GM18502 (cell line): ENCODE results near the gene CNST.
A peak's percentile ranks its signal among the peaks of the same experiment; 100 is the strongest.
"Not testable (repeated sequence)": the region's sequence is repeated elsewhere in the genome, so short reads cannot be mapped to it uniquely, and the experiment has no call there.

Experiments
- ATAC-seq: cut with Tn5 transposase; IDR thresholded peaks from one replicate; pipeline ENCODE4 v1.9.1; 2021; ENCODE audit warnings: mild to moderate bottlenecking; ENCODE audit not compliant: unreplicated experiment, poor library complexity

The CNST gene

GRCh38 chr1:246582301-246583055 lies 16.2 kb downstream of the CNST start:
- no peak for ATAC-seq

- ATAC-seq: no peak
Observed at GRCh38 chr1:246583056-246583440, 16.8 kb downstream of the CNST start.

DNA sequence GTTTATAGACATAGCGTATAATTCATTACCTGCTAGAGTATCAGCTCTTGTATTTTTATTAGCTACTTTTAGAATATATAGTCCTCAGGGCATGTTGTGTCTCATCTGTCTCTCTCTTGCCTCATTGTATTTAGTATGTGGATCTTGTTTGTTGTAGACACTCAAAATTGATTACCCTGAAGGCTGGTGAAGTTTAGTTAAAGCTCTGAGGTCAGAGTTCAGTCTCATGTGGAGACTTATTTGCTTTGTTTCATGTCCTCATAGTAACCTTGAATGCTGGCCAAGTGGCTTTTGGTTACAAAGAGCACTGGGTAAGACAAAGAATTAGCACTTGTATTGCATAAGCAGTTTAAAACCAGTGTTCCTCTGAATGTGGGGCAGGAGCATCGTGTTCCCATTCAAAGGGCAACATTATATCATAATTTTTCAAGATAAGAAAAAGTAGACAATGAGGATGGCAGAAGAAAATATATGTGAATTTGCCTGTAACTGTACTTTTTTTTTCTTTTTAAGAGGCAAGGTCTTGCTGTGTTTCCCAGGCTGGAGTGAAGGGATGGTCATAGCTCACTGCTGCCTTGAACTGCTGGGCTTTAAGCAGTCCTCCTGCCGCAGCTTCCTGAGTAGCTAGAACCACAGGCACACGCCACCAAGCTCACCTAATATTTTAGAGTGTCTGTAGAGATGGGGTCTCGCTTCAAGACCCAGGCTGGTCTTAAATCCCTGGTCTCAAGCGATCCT lies 17.4 kb downstream of the CNST start:
- no peak for ATAC-seq

- no peak for ATAC-seq
Observed at GRCh38 chr1:246587032-246587431, 20.8 kb downstream of the CNST start.

DNA sequence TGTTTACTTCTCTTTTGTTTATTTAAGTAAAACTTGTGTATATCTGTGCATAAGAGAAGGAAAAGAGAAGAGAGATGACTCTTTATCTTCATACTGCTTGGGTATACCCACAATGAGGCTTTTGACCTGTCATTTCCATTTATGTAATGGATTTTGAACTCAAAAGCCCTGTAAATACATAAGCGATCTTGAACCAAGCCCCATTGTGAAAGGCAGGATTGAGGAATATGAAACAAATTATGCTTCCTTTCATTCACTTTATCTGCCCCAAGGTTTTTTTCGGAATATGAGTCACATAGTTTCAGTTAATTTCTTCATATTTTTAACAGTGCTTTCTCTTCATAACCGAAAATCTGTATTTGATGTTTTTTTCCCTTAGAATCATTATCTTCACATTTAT lies 21.4 kb downstream of the CNST start:
- no peak for ATAC-seq

DNA sequence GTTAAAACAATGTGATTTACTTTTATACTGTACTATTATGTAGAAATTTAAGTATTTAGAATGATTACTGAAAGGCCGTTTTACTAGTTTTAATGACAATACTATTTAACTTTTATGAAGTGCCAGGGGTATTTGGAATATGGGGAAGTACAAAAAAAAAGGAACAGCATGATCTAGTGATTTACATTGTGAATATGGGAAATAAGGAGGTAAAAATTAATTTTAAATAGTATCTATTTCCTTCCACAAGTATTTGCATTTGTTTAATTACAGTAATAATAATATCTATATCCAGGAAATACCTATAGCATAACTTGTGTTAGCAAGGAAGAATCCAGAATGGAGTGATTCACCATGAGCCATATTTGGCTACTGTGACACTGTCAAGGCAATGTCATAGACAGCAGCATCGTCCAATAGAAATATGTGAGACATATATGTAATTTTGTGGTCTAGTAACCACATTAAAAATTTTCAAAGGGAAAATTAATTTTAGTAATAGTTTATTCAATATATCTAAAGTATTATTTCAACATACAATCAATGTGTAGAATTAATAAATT lies 22.0 kb downstream of the CNST start:
- ATAC-seq: no peak

DNA sequence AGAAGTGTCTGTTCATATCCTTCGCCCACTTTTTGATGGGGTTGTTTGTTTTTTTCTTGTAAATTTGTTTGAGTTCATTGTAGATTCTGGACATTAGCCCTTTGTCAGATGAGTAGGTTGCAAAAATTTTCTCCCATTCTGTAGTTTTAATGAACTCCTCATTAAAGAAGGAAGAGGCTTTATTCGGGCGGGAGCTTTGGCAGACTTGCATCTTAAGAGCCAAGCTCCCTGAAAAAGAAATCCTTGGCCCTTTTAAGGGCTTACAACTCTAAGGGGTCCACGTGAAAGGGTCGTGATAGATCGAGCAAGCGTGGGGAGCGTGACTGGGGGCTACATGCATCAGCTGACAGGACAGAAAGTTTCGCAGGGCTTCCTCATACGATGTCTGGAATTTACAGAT lies 23.7 kb downstream of the CNST start:
- ATAC-seq: not testable (repeated sequence)

DNA sequence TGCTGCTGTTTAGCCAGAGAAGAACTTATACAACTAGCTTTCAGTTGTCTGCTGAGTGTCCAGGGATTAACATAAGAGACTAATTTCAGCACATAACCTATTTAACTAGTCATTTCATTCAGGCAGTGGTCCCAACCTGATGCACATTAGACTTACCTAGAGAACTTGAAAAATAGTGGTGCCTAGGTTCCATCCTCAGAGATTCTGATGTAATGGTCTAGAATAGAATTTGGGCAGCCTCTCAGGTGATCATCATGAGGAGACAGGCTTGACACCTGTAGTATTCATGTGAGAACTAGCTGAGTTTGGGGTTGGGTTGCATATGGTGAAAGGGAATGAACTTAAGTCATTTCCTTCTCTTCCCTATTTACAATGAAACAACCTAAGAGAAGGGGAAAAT lies 24.8 kb downstream of the CNST start:
- peak; percentile 55 for ATAC-seq

GRCh38 chr1:246591504-246591903 lies 25.2 kb downstream of the CNST start:
- ATAC-seq: peak; percentile 97

GRCh38 chr1:246591958-246592357 lies 25.7 kb downstream of the CNST start:
- ATAC-seq: peak; percentile 13

- ATAC-seq: no peak
Observed at GRCh38 chr1:246592695-246593094, 26.4 kb downstream of the CNST start.

GRCh38 chr1:246595146-246595545 lies 28.9 kb downstream of the CNST start:
- ATAC-seq: no peak

DNA sequence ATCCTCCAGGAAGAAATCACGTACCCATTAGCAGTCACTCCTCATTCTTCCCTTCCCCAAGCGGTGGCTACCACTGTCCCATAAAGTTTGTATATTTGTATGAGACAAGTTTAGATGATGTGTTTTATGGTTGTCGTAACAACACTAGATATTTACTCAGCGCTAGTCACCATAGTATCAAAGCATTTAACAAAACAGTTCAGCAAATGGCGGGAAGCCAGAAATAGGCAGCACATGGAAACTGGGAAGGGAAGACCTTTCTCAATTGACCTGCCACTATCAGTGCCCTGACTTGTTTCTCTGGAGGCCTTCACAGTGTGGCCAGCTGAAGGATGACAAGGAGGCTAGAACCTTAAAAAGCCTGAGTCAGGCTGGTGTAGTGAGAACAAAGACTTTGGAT lies 31.1 kb downstream of the CNST start:
- no peak for ATAC-seq

- no peak for ATAC-seq
Observed at GRCh38 chr1:246597971-246598370, 31.7 kb downstream of the CNST start.

DNA sequence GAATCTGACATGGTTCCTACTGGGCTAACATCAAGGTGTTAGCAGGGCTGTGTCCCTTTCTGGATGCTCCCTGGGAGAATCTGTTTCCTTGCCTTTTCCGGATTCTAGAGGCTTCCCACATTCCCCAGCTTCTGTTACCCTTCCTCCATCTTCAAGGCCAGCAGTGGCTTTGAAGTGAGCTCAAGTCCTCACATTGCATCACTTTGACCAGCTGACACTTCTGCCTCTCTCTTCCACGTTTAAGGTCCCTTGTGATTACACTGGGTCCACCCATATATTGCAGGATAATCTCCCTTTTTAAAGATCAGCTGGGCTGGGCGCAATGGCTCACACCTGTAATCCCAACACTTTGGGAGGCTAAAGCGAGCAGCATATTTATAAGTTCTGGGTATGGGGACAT lies 33.1 kb downstream of the CNST start:
- ATAC-seq: no peak

DNA sequence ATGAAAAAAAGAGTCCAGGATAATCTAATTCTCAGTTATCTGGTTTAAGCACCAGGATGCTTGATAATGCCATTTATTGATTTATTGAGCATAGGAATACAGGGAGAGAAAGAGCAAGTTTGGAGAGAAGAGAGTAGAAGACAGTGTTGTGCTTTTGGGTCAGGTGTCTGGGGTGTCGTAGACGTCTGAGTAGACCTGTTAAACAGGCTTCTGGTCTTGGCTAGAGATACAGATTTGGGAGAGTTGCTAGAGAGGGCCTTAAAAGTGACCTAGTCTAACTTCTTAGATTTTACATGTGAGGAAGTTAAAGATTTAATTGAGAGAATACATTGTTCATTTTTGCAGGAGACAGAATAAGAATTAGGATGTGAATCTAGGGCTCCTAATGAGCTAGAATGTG lies 34.3 kb downstream of the CNST start:
- no peak for ATAC-seq

DNA sequence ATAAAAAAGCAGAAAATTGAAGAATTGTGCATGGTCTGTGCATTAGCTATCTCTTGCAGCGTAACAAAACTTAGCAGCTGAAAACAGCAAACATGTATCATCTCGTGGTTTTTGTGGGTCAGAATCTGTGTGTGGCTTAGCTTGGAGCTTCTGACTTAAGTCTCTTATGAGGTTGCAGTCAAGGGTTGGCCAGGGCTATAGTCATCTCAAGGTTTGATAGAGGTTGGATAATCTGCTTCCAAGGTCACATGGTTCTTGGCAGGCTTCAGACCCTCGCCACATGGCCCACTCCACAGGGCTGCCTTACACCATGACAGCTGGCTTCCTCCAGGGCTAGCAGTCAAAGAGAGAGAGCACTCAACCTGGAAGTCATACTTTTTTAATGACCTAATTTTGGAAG lies 35.9 kb downstream of the CNST start:
- ATAC-seq: peak; percentile 56

DNA sequence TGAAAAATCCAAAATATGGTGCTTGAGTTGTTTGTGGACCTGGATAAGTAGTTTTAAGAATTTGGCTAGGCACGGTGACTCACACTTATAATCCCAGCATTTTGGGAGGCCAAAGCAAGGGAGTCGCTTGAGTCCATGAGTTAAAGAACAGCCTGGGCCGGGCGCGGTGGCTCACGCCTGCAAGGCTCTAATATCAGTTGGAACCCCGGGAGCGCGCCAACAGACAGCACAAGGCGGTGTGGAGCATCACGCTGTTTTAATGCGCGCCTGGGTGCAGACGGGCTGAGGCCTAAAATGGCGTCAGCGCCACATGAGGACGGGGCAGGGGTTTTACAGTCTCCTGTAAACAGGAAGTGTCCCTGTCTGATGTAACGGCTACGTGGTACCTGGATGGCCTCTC lies 39.0 kb downstream of the CNST start:
- ATAC-seq: not testable (repeated sequence)

GRCh38 chr1:246607462-246607861 lies 41.2 kb downstream of the CNST start:
- ATAC-seq: no peak

- ATAC-seq: peak; percentile 75
Observed at GRCh38 chr1:246608616-246609376, 42.5 kb downstream of the CNST start.

DNA sequence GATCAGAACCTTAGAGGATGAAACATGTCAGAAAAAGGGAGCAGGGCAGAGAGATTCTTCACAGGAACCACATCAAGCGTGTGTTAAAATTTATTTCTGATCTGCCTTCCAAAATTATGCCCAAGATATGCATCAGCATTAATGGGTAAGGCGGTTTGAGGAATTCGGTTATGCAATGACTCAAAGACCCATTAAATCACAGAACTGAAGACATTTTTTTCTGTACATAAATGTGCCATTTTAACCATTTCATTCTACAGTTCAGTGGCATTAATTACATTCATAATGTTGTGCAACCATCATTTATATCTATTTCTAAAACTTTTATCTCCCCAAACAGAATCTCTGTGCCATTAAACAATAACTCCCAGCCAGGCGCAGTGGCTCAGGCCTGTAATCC lies 43.4 kb downstream of the CNST start:
- ATAC-seq: no peak
